OCI-LY1 (cell line): Measurements from ENCODE around the gene GNG7.
A peak's percentile ranks its signal among the peaks of the same experiment; 100 is the strongest.
"Not testable (repeated sequence)": the region's sequence is repeated elsewhere in the genome, so short reads cannot be mapped to it uniquely, and the experiment has no call there.

ENCODE experiments used
- H2AFZ ChIP-seq: fragments of 200-600 bp; sonication (generic), shearing (Covaris generic); 2 replicates; pipeline ENCODE4 v1.6.0; 2014; ENCODE audit warnings: antibody characterized with exemption, mild to moderate bottlenecking, low read length
- H3F3A ChIP-seq: fragments of 200-600 bp; sonication (generic), shearing (Covaris generic); 2 replicates; pipeline ENCODE4 v1.6.0; 2014; ENCODE audit warnings: mild to moderate bottlenecking, antibody characterized with exemption, low read length, moderate library complexity; ENCODE audit not compliant: insufficient read depth
- H3K27ac ChIP-seq: fragments of 200-600 bp; sonication (generic); 2 replicates; pipeline ENCODE4 v1.5.1; 2014; ENCODE audit warnings: low read length, mixed run types, mild to moderate bottlenecking, low read depth; ENCODE audit not compliant: poor library complexity, severe bottlenecking
- H3K27me3 ChIP-seq: fragments of 200-600 bp; sonication (generic); 2 replicates; pipeline ENCODE4 v1.6.0; 2014; ENCODE audit warnings: antibody characterized with exemption, mild to moderate bottlenecking, low read length, moderate library complexity; ENCODE audit not compliant: insufficient read depth
- H3K36me3 ChIP-seq: fragments of 200-600 bp; sonication (generic); 2 replicates; pipeline ENCODE4 v1.6.1; 2014; ENCODE audit warnings: mild to moderate bottlenecking, antibody characterized with exemption, low read length, moderate library complexity, mixed read lengths; ENCODE audit not compliant: insufficient read depth
- H3K4me1 ChIP-seq: fragments of 200-600 bp; sonication (generic); 2 replicates; pipeline ENCODE4 v1.5.1; 2014; ENCODE audit warnings: mild to moderate bottlenecking, low read length, moderate library complexity; ENCODE audit not compliant: insufficient read depth, severe bottlenecking
- H3K4me2 ChIP-seq: fragments of 200-600 bp; sonication (generic), shearing (Covaris generic); 2 replicates; pipeline ENCODE4 v1.6.1; 2014; ENCODE audit warnings: low read length
- H3K4me3 ChIP-seq: fragments of 200-600 bp; sonication (generic); 2 replicates; pipeline ENCODE4 v1.5.1; 2014; ENCODE audit warnings: low read length, low read depth, mild to moderate bottlenecking, mixed read lengths; ENCODE audit not compliant: poor library complexity, severe bottlenecking
- H3K79me2 ChIP-seq: fragments of 200-600 bp; shearing (Covaris generic); 2 replicates; pipeline ENCODE4 v1.6.1; 2016; ENCODE audit warnings: mixed run types, low read length, mixed read lengths; ENCODE audit not compliant: insufficient read depth
- H3K9ac ChIP-seq: fragments of 200-600 bp; sonication (generic), shearing (Covaris generic); 2 replicates; pipeline ENCODE4 v1.6.1; 2014; ENCODE audit warnings: mild to moderate bottlenecking, low read length, mixed read lengths
- H3K9me2 ChIP-seq: fragments of 200-600 bp; sonication (generic), shearing (Covaris generic); 2 replicates; pipeline ENCODE4 v1.6.1; 2014; ENCODE audit warnings: low read depth, mild to moderate bottlenecking, low read length, mixed read lengths
- H3K9me3 ChIP-seq: fragments of 200-600 bp; shearing (Covaris generic); 2 replicates; pipeline ENCODE4 v1.6.1; 2014; ENCODE audit warnings: low read length, mixed read lengths
- H4K20me1 ChIP-seq: fragments of 200-600 bp; sonication (generic), shearing (Covaris generic); 2 replicates; pipeline ENCODE4 v1.6.0; 2016; ENCODE audit warnings: mild to moderate bottlenecking, low read length; ENCODE audit not compliant: insufficient read depth
- EZH2 ChIP-seq: fragments of 200-600 bp; sonication (generic), shearing (Covaris generic); IDR thresholded peaks from 2 replicates; pipeline ENCODE4 v1.8.0; 2017; ENCODE audit warnings: borderline replicate concordance, mixed run types, mild to moderate bottlenecking, antibody characterized with exemption, low read length, moderate library complexity, mixed read lengths
- TF ChIP-seq, protein P1 (sequence below): fragments of 200-600 bp; sonication (generic), shearing (Covaris generic); IDR thresholded peaks from 2 replicates; pipeline ENCODE4 v1.5.1; 2017; ENCODE audit warnings: mild to moderate bottlenecking, antibody characterized with exemption, low read length, moderate library complexity, mixed read lengths

The GNG7 gene

DNA sequence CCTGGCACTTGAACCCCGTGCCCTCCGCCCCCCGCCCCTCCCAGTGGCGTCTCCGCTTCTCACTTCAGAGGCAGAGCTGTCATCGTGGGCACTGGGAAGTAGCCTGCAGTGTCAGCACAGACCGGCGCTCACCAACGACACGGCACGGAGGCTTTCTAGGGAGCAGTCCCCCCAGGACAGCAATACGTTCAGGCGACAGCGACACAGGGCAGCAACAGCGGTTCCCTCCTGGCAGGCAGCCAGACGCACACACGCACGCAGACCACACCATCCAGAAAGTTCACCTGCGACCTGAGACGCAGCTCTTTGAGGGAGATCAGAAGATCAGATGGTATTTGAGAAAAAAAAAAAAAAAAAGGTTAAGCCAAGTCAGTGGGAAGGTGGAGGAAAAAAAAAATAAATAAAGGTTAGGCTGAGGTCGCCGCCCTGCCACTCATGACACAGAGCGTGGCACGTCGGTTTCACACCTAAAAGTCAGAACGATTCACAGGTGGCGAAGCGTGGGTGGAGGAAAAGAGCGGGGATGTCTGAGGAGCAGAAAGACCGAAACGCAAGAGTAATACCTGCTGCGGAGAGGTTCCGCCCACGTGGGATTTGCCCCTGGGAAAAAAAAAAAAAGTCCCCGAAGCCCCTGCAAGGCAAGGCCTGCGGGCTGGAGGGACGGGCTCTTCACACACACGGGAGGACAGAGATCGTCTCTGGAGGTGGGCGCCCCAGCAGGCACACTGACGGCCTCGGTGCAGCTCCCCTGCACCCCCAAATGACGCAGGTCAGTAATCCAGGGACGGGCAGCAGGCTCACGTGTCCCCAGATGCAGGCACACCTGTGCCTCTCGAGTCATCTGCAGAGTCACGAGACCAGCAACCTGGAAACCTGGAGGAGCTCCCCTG, 94.5 kb downstream of the GNG7 start:
- no peaks in the 10 kb centered on the region for H3F3A ChIP-seq
- peaks cover 17% of the 10 kb centered on the region for H3K4me1 ChIP-seq
- H3K9ac ChIP-seq: no peak overlapping the region
- H3K4me2 ChIP-seq: peak overlapping the region; percentile 25; the same call in 1 of the 2 replicates
- H2AFZ ChIP-seq: no peak overlapping the region
- H3K9me3 ChIP-seq: no peaks in the 10 kb centered on the region
- no peaks in the 10 kb centered on the region for H3K36me3 ChIP-seq
- no peak overlapping the region for H3K4me3 ChIP-seq
- no peaks in the 10 kb centered on the region for H4K20me1 ChIP-seq
- H3K9me2 ChIP-seq: no peaks in the 10 kb centered on the region
- no peak overlapping the region for H3K27ac ChIP-seq
- H3K27me3 ChIP-seq: no peaks in the 10 kb centered on the region; the same call in 1 of the 2 replicates
- TF ChIP-seq, protein P1, sequence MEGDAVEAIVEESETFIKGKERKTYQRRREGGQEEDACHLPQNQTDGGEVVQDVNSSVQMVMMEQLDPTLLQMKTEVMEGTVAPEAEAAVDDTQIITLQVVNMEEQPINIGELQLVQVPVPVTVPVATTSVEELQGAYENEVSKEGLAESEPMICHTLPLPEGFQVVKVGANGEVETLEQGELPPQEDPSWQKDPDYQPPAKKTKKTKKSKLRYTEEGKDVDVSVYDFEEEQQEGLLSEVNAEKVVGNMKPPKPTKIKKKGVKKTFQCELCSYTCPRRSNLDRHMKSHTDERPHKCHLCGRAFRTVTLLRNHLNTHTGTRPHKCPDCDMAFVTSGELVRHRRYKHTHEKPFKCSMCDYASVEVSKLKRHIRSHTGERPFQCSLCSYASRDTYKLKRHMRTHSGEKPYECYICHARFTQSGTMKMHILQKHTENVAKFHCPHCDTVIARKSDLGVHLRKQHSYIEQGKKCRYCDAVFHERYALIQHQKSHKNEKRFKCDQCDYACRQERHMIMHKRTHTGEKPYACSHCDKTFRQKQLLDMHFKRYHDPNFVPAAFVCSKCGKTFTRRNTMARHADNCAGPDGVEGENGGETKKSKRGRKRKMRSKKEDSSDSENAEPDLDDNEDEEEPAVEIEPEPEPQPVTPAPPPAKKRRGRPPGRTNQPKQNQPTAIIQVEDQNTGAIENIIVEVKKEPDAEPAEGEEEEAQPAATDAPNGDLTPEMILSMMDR: no peak
- TF ChIP-seq EZH2: no peak
- no peaks in the 10 kb centered on the region for H3K79me2 ChIP-seq

DNA sequence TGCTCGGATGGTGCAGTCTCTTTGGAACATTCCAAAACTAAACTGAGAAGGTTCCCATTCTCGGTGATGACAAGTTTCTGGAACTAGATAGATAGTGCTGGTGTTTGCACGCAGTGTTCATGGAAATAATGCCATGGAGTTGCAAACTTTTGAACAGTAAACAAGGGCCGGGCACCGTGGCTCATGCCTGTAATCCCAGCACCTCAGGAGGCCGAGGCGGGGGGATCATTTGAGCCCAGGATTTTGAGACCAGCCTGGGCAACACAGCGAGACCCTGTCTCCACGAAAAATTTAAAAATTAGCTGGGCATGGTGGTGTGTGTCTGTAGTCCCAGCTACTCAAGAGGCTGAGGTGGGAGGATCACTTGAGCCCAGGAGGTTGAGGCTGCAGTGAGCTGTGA, 95.7 kb downstream of the GNG7 start:
- not testable (repeated sequence) for H3K27ac ChIP-seq, H3K9me2 ChIP-seq, H2AFZ ChIP-seq, H4K20me1 ChIP-seq, H3K4me3 ChIP-seq, H3K9ac ChIP-seq, H3K79me2 ChIP-seq, H3K9me3 ChIP-seq, H3K36me3 ChIP-seq, H3K27me3 ChIP-seq, H3F3A ChIP-seq, H3K4me2 ChIP-seq
- peaks cover 17% of the 10 kb centered on the region for H3K4me1 ChIP-seq

DNA sequence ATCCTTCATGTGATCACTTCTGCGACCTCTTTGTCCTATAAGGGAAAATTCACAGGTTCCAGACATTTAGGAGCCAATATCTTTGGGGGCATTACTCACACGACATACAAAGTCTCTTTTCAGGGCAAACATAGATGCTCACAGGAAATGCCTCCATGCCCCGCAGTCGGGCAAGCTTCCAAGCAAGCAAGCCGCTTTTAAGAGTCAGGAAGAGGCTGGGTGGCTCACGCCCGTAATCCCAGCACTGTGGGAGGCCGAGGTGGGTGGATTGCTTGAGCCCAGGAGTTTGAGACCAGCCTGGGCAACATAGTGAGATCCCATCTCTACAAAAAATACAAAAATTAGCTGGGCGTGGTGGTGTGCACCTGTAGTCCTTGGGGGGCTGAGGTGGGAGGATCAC, 96.6 kb downstream of the GNG7 start:
- peaks cover 14% of the 10 kb centered on the region for H3K4me1 ChIP-seq
- not testable (repeated sequence) for H3K9me3 ChIP-seq, H3K4me3 ChIP-seq, H3F3A ChIP-seq, H2AFZ ChIP-seq, H3K9ac ChIP-seq, H3K9me2 ChIP-seq, H3K27me3 ChIP-seq, H4K20me1 ChIP-seq, H3K27ac ChIP-seq, H3K36me3 ChIP-seq, H3K79me2 ChIP-seq, H3K4me2 ChIP-seq

DNA sequence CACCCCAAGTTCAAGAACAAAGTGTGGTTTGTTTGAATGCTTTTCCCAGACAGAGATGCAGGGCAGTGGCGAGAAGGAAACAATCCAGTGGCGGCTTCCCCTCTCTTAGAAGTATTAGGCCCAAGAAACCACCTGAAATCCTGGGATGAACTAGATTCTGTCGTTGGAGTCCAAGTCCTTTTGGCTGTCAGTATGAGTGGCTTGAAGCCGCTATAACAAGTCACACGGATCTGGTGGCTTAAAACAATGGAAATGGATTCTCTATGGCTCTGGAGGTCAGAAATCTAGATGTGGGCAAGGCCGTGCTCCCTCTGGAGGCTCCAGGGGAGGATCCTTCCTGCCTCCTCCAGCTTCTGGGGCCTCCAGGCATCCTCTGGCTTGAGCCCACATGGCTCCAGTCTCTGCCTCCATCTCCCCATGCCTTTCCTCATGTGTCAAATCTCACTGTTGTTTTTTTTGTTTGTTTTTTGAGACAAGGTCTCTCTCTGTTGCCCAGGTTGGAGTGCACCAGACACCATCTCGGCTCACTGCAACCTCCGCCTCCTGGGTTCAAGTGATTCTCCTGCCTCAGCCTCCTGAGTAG, 97.7 kb downstream of the GNG7 start:
- Histone ChIP-seq H3K36me3 (no peaks in the 10 kb centered on the region), H4K20me1 (no peaks in the 10 kb centered on the region), H3K9me3 (no peaks in the 10 kb centered on the region), H3K27me3 (peaks cover 8% of the 10 kb centered on the region; the same call in 1 of the 2 replicates), H3F3A (no peaks in the 10 kb centered on the region), H3K9ac (no peak overlapping the region), H3K4me2 (no peak overlapping the region), H3K79me2 (no peaks in the 10 kb centered on the region), H3K4me1 (peaks cover 10% of the 10 kb centered on the region), H3K27ac (no peak overlapping the region), H3K9me2 (no peaks in the 10 kb centered on the region), H2AFZ (no peak overlapping the region), H3K4me3 (no peak overlapping the region)
- no peak for TF ChIP-seq EZH2
- TF ChIP-seq, protein P1: no peak
